HepG2 (cell line): ENCODE results near the gene SMTN. TPM values are rescaled to one million over a fixed set of nuclear protein-coding genes. Genes with fewer than 3 reads are reported as not detected.

Experiments
- ATAC-seq: fragments of 200-7000 bp; cut with Tn5 transposase; 3 replicates; pipeline ENCODE4 v1.9.1; 2020; ENCODE audit warnings: mild to moderate bottlenecking, moderate library complexity
- BruUV-seq: library from RNA; stranded (reverse); fragments of 400-500 nt; replicated peaks from 2 replicates; lab custom pipeline; 2021; lab: Mats Ljungman, UMichigan
- CTCF ChIA-PET: fragments of 300-600 bp; formaldehyde crosslinking; extraction: SDS; loops from one replicate; lab custom pipeline; 2021; ENCODE audit warnings: low total read pairs, inconsistent platforms, low intra/inter-chr PET ratio; lab: Yijun Ruan, JAX
- POLR2A ChIA-PET: fragments of 350-600 bp; sonication (Branson Sonifier 250); formaldehyde crosslinking; loops from one replicate; lab custom pipeline; 2020; ENCODE audit warnings: antibody characterized with exemption, inconsistent platforms; lab: Yijun Ruan, JAX
- DNase-seq: peaks from one replicate; pipeline ENCODE4 v3.0.0-alpha.2; 2015; ENCODE audit warnings: low spot score
- FAIRE-seq: peaks from 3 replicates; lab custom pipeline; 2011; peaks lifted over from hg19 to GRCh38; lab: Jason Lieb, UNC
- H2AFZ ChIP-seq: one replicate; pipeline ENCODE4 v1.6.1; 2011; ENCODE audit warnings: low read length, inconsistent platforms
- H3K27ac ChIP-seq: fragments of 300-600 bp; 3 replicates; pipeline ENCODE4 v1.8.0; 2011; ENCODE audit warnings: mixed run types, mild to moderate bottlenecking, mixed read lengths, low read length, inconsistent platforms; ENCODE audit not compliant: insufficient read depth; ENCODE audit errors: extremely low read length
- H3K27me3 ChIP-seq, 2 experiments: fragments of 200-600 bp in 1 of 2; 2 replicates in 1 of 2; 3 replicates in 1 of 2; pipeline versions ENCODE4 v1.6.0 to v1.8.0; 2011; ENCODE audit warnings: low read length in 2 of 2, mild to moderate bottlenecking in 2 of 2, moderate library complexity in 2 of 2, inconsistent platforms in 1 of 2; ENCODE audit not compliant: insufficient read depth in 2 of 2, control insufficient read depth in 1 of 2
- H3K36me3 ChIP-seq, 2 experiments: fragments of 200-600 bp in 1 of 2; replicated peaks in 1 of 2; 2 replicates in 1 of 2; 3 replicates in 1 of 2; pipeline versions ENCODE4 v1.5.1 to v1.8.0; 2011; ENCODE audit warnings: low read length in 2 of 2, inconsistent platforms in 1 of 2; ENCODE audit not compliant: insufficient read depth in 2 of 2, control insufficient read depth in 1 of 2
- H3K4me1 ChIP-seq: 2 replicates; pipeline ENCODE4 v1.5.1; 2012; ENCODE audit warnings: low read length, inconsistent platforms; ENCODE audit not compliant: insufficient read depth
- H3K4me2 ChIP-seq: 2 replicates; pipeline ENCODE4 v1.6.0; 2011; ENCODE audit warnings: low read depth, low read length, inconsistent platforms
- H3K4me3 ChIP-seq, 3 experiments: fragments of 200-600 bp in 1 of 3; sonication (generic), shearing (Covaris generic) in 1 of 3; replicated peaks in 1 of 3; 2 replicates each; pipeline ENCODE4 v1.5.1; 2011 to 2016; ENCODE audit warnings: low read length in 3 of 3, inconsistent platforms in 2 of 3, low read depth in 2 of 3, mild to moderate bottlenecking in 2 of 3, control low read depth in 1 of 3, mixed read lengths in 1 of 3; ENCODE audit not compliant: insufficient read depth in 1 of 3
- H3K79me2 ChIP-seq: one replicate; pipeline ENCODE4 v1.6.1; 2011; ENCODE audit warnings: low read length, inconsistent platforms; ENCODE audit not compliant: insufficient read depth
- H3K9ac ChIP-seq: 2 replicates; pipeline ENCODE4 v1.6.0; 2011; ENCODE audit warnings: mild to moderate bottlenecking, low read depth, low read length, inconsistent platforms; ENCODE audit not compliant: insufficient read depth
- H3K9me3 ChIP-seq: 2 replicates; pipeline ENCODE4 v1.5.1; 2012; ENCODE audit warnings: mild to moderate bottlenecking, low read length
- H4K20me1 ChIP-seq: 2 replicates; pipeline ENCODE4 v1.6.0; 2011; ENCODE audit warnings: inconsistent platforms, mild to moderate bottlenecking, low read length, moderate library complexity; ENCODE audit not compliant: insufficient read depth
- DR1 ChIP-seq: sonication (generic); formaldehyde crosslinking; IDR thresholded peaks from 2 replicates; pipeline ENCODE4 v1.8.0; 2021; ENCODE audit warnings: mild to moderate bottlenecking, missing genetic modification reagents, inconsistent platforms
- SETDB1 ChIP-seq: sonication (generic); formaldehyde crosslinking; IDR thresholded peaks from 2 replicates; pipeline ENCODE4 v1.5.1; 2020; ENCODE audit warnings: missing genetic modification reagents, mild to moderate bottlenecking, borderline replicate concordance
- ZMYM3 ChIP-seq: sonication (generic); formaldehyde crosslinking; IDR thresholded peaks from 2 replicates; pipeline ENCODE4 v1.5.1; 2020; ENCODE audit warnings: mild to moderate bottlenecking, missing genetic modification reagents
- ZNF768 ChIP-seq: sonication (generic); formaldehyde crosslinking; IDR thresholded peaks from 2 replicates; pipeline ENCODE4 v1.4.0; 2020; ENCODE audit warnings: missing genetic modification reagents
- WGBS: methylation state at CpG from one replicate; pipeline ENCODE4 v1.1.6; 2017; ENCODE audit warnings: low lambda C conversion rate; 5-methylcytosine and 5-hydroxymethylcytosine counted together
- in situ Hi-C: cut with HindIII; loops from 2 replicates; pipeline ENCODE4 v1.10.0; 2017; ENCODE audit warnings: low pct_unique_long_range_greater_than_20kb; ENCODE audit not compliant: extremely low pct_ligation_motif_present
- intact Hi-C: fragments of 100-400 bp; cut with micrococcal nuclease; formaldehyde crosslinking; loops from one replicate; pipeline ENCODE4 v1.10.0; 2022; ENCODE audit not compliant: unreplicated experiment
- polyA plus RNA-seq, 8 experiments: library from polyadenylated mRNA; depleted of rRNA in 3 of 8; stranded (reverse) in 7 of 8; unstranded in 1 of 8; fragments of >200 nt; fragmentation: Illumina TruSeq in 4 of 8; extraction: Trizol in 4 of 8; gene quantifications; 2 replicates each; pipeline versions ENCODE4 v1.2.1 to v1.2.3, GENCODE V29; 2011 to 2016; ENCODE audit warnings: low read depth in 4 of 8, missing spikeins in 1 of 8, mixed read lengths in 1 of 8; ENCODE audit not compliant: insufficient read depth in 1 of 8
- total RNA-seq, 5 experiments: library from RNA; depleted of rRNA; stranded (reverse); fragments of >200 nt; fragmentation: Illumina TruSeq; extraction: Trizol; gene quantifications; 2 replicates each; pipeline ENCODE4 v1.2.3, GENCODE V29; 2016; ENCODE audit warnings: low read depth in 1 of 5

Gene SMTN
- total and polyA plus RNA-seq, 2 of the 13 experiments (the other 11 are each of a cell fraction or from before 2014, with no cell fraction given): 14.7 to 26.1 TPM

GRCh38 chr22:31123292-31123602 is 42.1 kb downstream of the SMTN start:
- TF ChIP-seq SETDB1 (no peak), ZNF768 (CRISPR knock-in tag) (peak; percentile 96), ZMYM3 (peak; percentile 67; the same call in 1 of the 2 replicates)
- ATAC-seq: no peak
- intact Hi-C loops: no loop called here
- H3K79me2 ChIP-seq: no peaks in the 10 kb centered on the region
- no TSS peak for BruUV-seq
- no peak for FAIRE-seq
- WGBS: 33% methylated on average over 3 of the region's 4 CpGs
- H4K20me1 ChIP-seq: no peaks in the 10 kb centered on the region
- H3K36me3 ChIP-seq: no peaks in the 10 kb centered on the region
- CTCF ChIA-PET: no interaction called here
- H3K9me3 ChIP-seq: no peaks in the 10 kb centered on the region
- H3K27ac ChIP-seq: no peak overlapping the region
- peak overlapping the region; percentile 44 to 64 (median 60) for H3K4me3 ChIP-seq
- POLR2A ChIA-PET: interaction anchor here (0.7 to 1.6 kb wide), 3 partner anchors 8 to 68 kb away, joined by 4 to 5 read pairs (median 4); no protein-coding TSS in a partner anchor
- peak overlapping the region; percentile 84 for H3K4me2 ChIP-seq
- H3K4me1 ChIP-seq: peaks cover 42% of the 10 kb centered on the region
- in situ Hi-C loops: no loop called here
- H3K27me3 ChIP-seq: peaks cover 1 to 28% of the 10 kb centered on the region in 2 experiments; a peak in 4 of 5 replicates
- peak overlapping the region; percentile 62; the same call in 1 of the 2 replicates for H3K9ac ChIP-seq
- DNase-seq: no peak
- no peak overlapping the region for H2AFZ ChIP-seq

GRCh38 chr22:31124290-31124689 is 43.2 kb downstream of the SMTN start:
- intact Hi-C loops: no loop called here
- ChIA-PET CTCF (no interaction called here), POLR2A (no interaction called here)
- H2AFZ ChIP-seq: no peak overlapping the region
- no peaks in the 10 kb centered on the region for H3K9me3 ChIP-seq
- no peak for ATAC-seq
- H3K4me3 ChIP-seq: no peak overlapping the region
- no peak overlapping the region for H3K9ac ChIP-seq
- DNase-seq: no peak
- H3K27me3 ChIP-seq: peaks cover 1 to 25% of the 10 kb centered on the region in 2 experiments; a peak in 4 of 5 replicates
- WGBS: 17% methylated on average over 2 of the region's 3 CpGs
- TF ChIP-seq DR1: no peak
- no peaks in the 10 kb centered on the region for H3K36me3 ChIP-seq
- H3K4me1 ChIP-seq: peaks cover 33% of the 10 kb centered on the region
- BruUV-seq: no TSS peak
- no peaks in the 10 kb centered on the region for H3K79me2 ChIP-seq
- no peak overlapping the region for H3K27ac ChIP-seq
- in situ Hi-C loops: no loop called here
- no peak overlapping the region for H3K4me2 ChIP-seq
- H4K20me1 ChIP-seq: no peaks in the 10 kb centered on the region
- FAIRE-seq: no peak
